Transverse colon (tissue), 4 donors: Measurements from ENCODE around the gene PZP. TPM values are rescaled to one million over a fixed set of nuclear protein-coding genes. Genes with fewer than 3 reads are reported as not detected.

ENCODE experiments used
- DNase-seq: peaks from one replicate; pipeline ENCODE4 v3.0.0-alpha.2; 2019
- H3K27ac ChIP-seq, 4 donors: fragments of 200-600 bp; sonication (generic); 2 replicates each; pipeline ENCODE4 v1.5.1; 2016 to 2018; ENCODE audit warnings: inconsistent platforms in 4 of 4
- H3K27me3 ChIP-seq: fragments of 200-600 bp; sonication (generic); 2 replicates; pipeline ENCODE4 v1.5.1; 2017; ENCODE audit warnings: inconsistent platforms
- H3K36me3 ChIP-seq, 4 donors: fragments of 200-600 bp; sonication (generic); 2 replicates each; pipeline ENCODE4 v1.5.1; 2017 to 2019; ENCODE audit warnings: inconsistent platforms in 4 of 4
- H3K4me1 ChIP-seq, 4 donors: fragments of 200-600 bp; sonication (generic); 2 replicates each; pipeline ENCODE4 v1.5.1; 2017 to 2020; ENCODE audit warnings: inconsistent platforms in 4 of 4
- H3K4me3 ChIP-seq, 4 donors: fragments of 200-600 bp; sonication (generic); 1 replicate in 1 of 4; 2 replicates in 3 of 4; pipeline versions ENCODE4 v1.5.1 to v1.6.1; 2017 to 2019; ENCODE audit warnings: inconsistent platforms in 4 of 4
- H3K9me3 ChIP-seq, 2 donors: fragments of 200-600 bp; sonication (generic); 2 replicates each; pipeline ENCODE4 v1.5.1; 2017 to 2019; ENCODE audit warnings: inconsistent platforms in 2 of 2
- EP300 ChIP-seq: sonication (generic); formaldehyde crosslinking; IDR thresholded peaks from one replicate; pipeline ENCODE4 v1.6.1; 2017; ENCODE audit warnings: antibody characterized with exemption, low read depth
- WGBS, 2 donors: methylation state at CpG; one replicate each; pipeline ENCODE4 v1.1.5; 2018; ENCODE audit warnings: low coverage in 1 of 2; 5-methylcytosine and 5-hydroxymethylcytosine counted together
- in situ Hi-C, 4 donors: fragments of 200-750 bp; cut with MboI; loops; one replicate each; pipeline versions ENCODE4 v1.15.0 to v1.15.1; 2017; ENCODE audit warnings: low sequenced_read_pairs in 3 of 4, low pct_ligation_motif_present in 1 of 4, low pct_unique_long_range_greater_than_20kb in 1 of 4
- intact Hi-C: fragments of 100-400 bp; cut with DNase I; formaldehyde crosslinking; loops from one replicate; pipeline ENCODE4 v1.15.1; 2023; ENCODE audit warnings: low total_unique reads
- total RNA-seq, 4 donors: library from RNA; depleted of rRNA; stranded (reverse); fragments of >200 nt; gene quantifications; one replicate each; pipeline ENCODE4 v1.1.0, GENCODE V29; 2016

Gene PZP
- total RNA-seq, 4 donors from 2014 or later: not detected

DNA sequence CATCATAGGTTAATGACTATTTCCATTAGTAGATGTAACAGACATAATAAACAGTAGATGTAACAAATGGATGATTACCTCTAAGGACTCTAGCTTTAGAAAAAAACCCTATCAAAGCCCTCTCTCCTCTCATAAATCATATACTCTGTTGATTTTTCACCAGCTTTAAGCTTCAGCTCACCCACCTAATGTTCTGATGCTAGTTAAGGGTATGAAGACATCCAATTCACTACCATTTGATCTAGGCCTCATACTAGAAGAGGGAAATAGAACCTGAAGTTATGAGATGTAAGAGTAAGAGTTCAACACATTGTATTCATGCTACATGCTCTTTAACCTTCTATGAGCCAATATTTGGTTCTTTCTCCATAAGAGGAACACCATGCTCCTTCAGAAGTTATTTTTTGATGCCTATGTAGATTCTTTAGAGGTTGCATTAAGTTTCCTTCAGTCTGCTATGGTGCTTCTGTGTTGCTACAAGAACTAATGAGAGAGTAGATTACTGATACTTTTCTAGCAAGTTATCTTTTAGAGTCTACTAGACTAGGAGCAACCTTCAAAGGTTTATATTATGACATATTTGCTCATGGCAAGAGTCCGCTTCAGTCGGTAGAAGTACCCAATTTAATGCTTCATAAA, 108.5 kb downstream of the PZP start:
- intact Hi-C loops: no loop called here
- Histone ChIP-seq H3K4me3 (no peak overlapping the region), H3K27me3 (no peaks in the 10 kb centered on the region), H3K27ac (no peak overlapping the region), H3K9me3 (no peaks in the 10 kb centered on the region), H3K4me1 (no peaks in the 10 kb centered on the region), H3K36me3 (peaks cover 0 to 12% (median 4%) of the 10 kb centered on the region in 4 donors)
- TF ChIP-seq EP300: no peak
- in situ Hi-C loops: no loop called here
- WGBS, 2 donors: 89 to 96% methylated on average over 2 of the region's 2 CpGs
- no peak for DNase-seq

Other genes starting within 250 kb of the PZP start
- 1 to 10 TPM in 2 of 4 donors, not detected in 2; 1.4 to 2.5 TPM for gene KLRG1, start 218.8 kb downstream of the PZP start, total RNA-seq
- gene A2M, start 92.5 kb downstream of the PZP start, total RNA-seq: 100 to 1,000 TPM in 2 of 4 donors, 10 to 100 TPM in 2; 66.2 to 136 (median 96.5) TPM